ENCODE data around the gene MYH15.

DNA sequence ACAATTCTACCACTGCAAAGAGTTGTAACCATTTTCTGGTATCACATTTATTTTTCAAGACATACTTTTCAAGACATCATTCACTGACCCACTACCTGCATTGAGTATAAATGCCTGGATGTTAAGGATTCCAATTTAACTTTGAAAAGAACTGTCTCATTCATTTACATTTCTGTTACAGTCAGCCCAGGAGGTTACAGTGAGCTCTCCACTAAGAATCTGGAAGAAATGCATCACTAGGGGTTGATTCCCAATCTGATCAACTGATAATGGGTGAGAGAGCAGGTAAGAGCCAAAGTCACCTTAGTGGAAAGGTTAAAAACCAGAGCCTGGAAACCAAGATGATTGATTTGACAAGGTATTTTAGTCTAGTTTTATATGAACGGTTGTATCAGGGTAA is 133.0 kb downstream of the MYH15 start:
- no peak for TF ChIP-seq POLR2AphosphoS5 (IDR thresholded peaks at IDR 0.05)
- TF ChIP-seq, protein P1, sequence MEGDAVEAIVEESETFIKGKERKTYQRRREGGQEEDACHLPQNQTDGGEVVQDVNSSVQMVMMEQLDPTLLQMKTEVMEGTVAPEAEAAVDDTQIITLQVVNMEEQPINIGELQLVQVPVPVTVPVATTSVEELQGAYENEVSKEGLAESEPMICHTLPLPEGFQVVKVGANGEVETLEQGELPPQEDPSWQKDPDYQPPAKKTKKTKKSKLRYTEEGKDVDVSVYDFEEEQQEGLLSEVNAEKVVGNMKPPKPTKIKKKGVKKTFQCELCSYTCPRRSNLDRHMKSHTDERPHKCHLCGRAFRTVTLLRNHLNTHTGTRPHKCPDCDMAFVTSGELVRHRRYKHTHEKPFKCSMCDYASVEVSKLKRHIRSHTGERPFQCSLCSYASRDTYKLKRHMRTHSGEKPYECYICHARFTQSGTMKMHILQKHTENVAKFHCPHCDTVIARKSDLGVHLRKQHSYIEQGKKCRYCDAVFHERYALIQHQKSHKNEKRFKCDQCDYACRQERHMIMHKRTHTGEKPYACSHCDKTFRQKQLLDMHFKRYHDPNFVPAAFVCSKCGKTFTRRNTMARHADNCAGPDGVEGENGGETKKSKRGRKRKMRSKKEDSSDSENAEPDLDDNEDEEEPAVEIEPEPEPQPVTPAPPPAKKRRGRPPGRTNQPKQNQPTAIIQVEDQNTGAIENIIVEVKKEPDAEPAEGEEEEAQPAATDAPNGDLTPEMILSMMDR (IDR thresholded peaks at IDR 0.05) = no peak

All from upper lobe of left lung (tissue), 4 donors.